ENCODE measurements around the gene TBX5. TPM values are rescaled to one million over a fixed set of nuclear protein-coding genes. Genes with fewer than 3 reads are reported as not detected.

TBX5 gene
- total and polyA plus RNA-seq, 9 of the 15 experiments (the other 6 are each of a cell fraction or from before 2014, with no cell fraction given), result not detected

- BruUV-seq (replicated peaks), result no TSS peak
- no peak for ATAC-seq
- no peak overlapping the region for H3K27ac ChIP-seq (ENCODE audit: extremely low read depth, low read depth, low read length)
- DNase-seq (ENCODE audit: extremely low read depth in 1 of 4, low spot score in 3 of 4), result no peak
- H3K9me3 ChIP-seq (replicated peaks; ENCODE audit: control insufficient read depth, insufficient read depth, low read depth, low read length), result no peaks in the 10 kb centered on the region
- H3K9ac ChIP-seq (ENCODE audit: insufficient read depth in 1 of 2, low read depth in 2 of 2, low read length in 2 of 2), result no peak overlapping the region
- H3K27me3 ChIP-seq (ENCODE audit: control insufficient read depth in 2 of 2, insufficient read depth in 2 of 2, low read length in 2 of 2), result peaks cover 35 to 87% of the 10 kb centered on the region in 2 experiments
- no peak overlapping the region for H3K4me3 ChIP-seq
- H3K79me2 ChIP-seq (ENCODE audit: control insufficient read depth, insufficient read depth, low read length), result no peaks in the 10 kb centered on the region
- in situ Hi-C loops (cut with MboI) (no loop called here), intact Hi-C loops (cut with micrococcal nuclease) (no loop called here)
- FAIRE-seq, result no peak
- H4K20me1 ChIP-seq (replicated peaks; ENCODE audit: control insufficient read depth, insufficient read depth, low read length), result peaks cover 4% of the 10 kb centered on the region; the same call in 1 of the 2 replicates
- ChIA-PET POLR2A (no interaction called here), CTCF (ENCODE audit: low intra/inter-chr PET ratio) (no interaction called here)
- WGBS (ENCODE audit: insufficient coverage, low coverage, missing lambda C conversion rate), result 4% methylated on average over 21 of the region's 50 CpGs
- H2AFZ ChIP-seq (ENCODE audit: low read depth, low read length), result no peak overlapping the region
- H3K4me2 ChIP-seq (ENCODE audit: insufficient read depth, low read length), result no peak overlapping the region
- H3K9me1 ChIP-seq (ENCODE audit: control insufficient read depth, insufficient read depth, low read length), result no peaks in the 10 kb centered on the region
- TF ChIP-seq ZNF217 (CRISPR knock-in tag; IDR thresholded peaks at IDR 0.05) (no peak), SNIP1 (IDR thresholded peaks at IDR 0.05; ENCODE audit: low read depth) (no peak), TRIM24 (IDR thresholded peaks at IDR 0.05) (no peak), SMARCE1 (IDR thresholded peaks at IDR 0.05) (no peak), RBM34 (IDR thresholded peaks at IDR 0.05; ENCODE audit: borderline replicate concordance, insufficient read depth, low read length) (no peak), FOXA3 (CRISPR knock-in tag; conservative IDR thresholded peaks at IDR 0.05 in 1 of 2, IDR thresholded peaks at IDR 0.05 in 1 of 2) (no peak), ZBTB11 (CRISPR knock-in tag; IDR thresholded peaks at IDR 0.05) (no peak), CCAR2 (IDR thresholded peaks at IDR 0.05; ENCODE audit: low read depth, low read length) (no peak), TGIF2 (CRISPR knock-in tag; IDR thresholded peaks at IDR 0.05) (no peak), SREBF2 (CRISPR knock-in tag; IDR thresholded peaks at IDR 0.05) (no peak), RNF2 (IDR thresholded peaks at IDR 0.05) (no peak), E2F4 (CRISPR knock-in tag; IDR thresholded peaks at IDR 0.05; ENCODE audit: low read depth) (no peak)
- TF ChIP-seq, protein P1, sequence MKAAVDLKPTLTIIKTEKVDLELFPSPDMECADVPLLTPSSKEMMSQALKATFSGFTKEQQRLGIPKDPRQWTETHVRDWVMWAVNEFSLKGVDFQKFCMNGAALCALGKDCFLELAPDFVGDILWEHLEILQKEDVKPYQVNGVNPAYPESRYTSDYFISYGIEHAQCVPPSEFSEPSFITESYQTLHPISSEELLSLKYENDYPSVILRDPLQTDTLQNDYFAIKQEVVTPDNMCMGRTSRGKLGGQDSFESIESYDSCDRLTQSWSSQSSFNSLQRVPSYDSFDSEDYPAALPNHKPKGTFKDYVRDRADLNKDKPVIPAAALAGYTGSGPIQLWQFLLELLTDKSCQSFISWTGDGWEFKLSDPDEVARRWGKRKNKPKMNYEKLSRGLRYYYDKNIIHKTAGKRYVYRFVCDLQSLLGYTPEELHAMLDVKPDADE (conservative IDR thresholded peaks at IDR 0.05; ENCODE audit: control insufficient read depth, low read depth, low read length), result no peak
- TF ChIP-seq, protein P2, sequence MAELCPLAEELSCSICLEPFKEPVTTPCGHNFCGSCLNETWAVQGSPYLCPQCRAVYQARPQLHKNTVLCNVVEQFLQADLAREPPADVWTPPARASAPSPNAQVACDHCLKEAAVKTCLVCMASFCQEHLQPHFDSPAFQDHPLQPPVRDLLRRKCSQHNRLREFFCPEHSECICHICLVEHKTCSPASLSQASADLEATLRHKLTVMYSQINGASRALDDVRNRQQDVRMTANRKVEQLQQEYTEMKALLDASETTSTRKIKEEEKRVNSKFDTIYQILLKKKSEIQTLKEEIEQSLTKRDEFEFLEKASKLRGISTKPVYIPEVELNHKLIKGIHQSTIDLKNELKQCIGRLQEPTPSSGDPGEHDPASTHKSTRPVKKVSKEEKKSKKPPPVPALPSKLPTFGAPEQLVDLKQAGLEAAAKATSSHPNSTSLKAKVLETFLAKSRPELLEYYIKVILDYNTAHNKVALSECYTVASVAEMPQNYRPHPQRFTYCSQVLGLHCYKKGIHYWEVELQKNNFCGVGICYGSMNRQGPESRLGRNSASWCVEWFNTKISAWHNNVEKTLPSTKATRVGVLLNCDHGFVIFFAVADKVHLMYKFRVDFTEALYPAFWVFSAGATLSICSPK (IDR thresholded peaks at IDR 0.05; ENCODE audit: borderline replicate concordance), result no peak
- no peaks in the 10 kb centered on the region for H3K36me3 ChIP-seq (ENCODE audit: control insufficient read depth, insufficient read depth, low read length)
- H3K4me1 ChIP-seq (replicated peaks in 1 of 2; ENCODE audit: control insufficient read depth in 2 of 2, insufficient read depth in 2 of 2, low read length in 2 of 2), result no peaks in the 10 kb centered on the region
Measured at GRCh38 chr12:114396153-114396868, 9.6 kb downstream of the TBX5 start.
